Measurements from ENCODE around the gene SMURF1.

- TF ChIP-seq POLR2A (IDR thresholded peaks at IDR 0.05; ENCODE audit: low read depth, low read length) (no peak), POLR2AphosphoS5 (IDR thresholded peaks at IDR 0.05; ENCODE audit: low read depth, low read length) (no peak)
Measured at GRCh38 chr7:99170065-99170729, 26.3 kb upstream of the SMURF1 start.

Data from GM12891 (cell line).